Lung (tissue), 12 donors: ENCODE results near the gene CELF1. TPM values are rescaled to one million over a fixed set of nuclear protein-coding genes. Genes with fewer than 3 reads are reported as not detected.

ENCODE experiments used
- ATAC-seq: fragments of 200-7000 bp; cut with Tn5 transposase; one replicate; pipeline ENCODE4 v1.9.1; 2020; ENCODE audit warnings: moderate number of reproducible peaks; ENCODE audit not compliant: insufficient read depth, low FRiP score
- DNase-seq, 3 donors: peaks; one replicate each; pipeline ENCODE4 v3.0.0-alpha.2; 2013 to 2017
- H3K27ac ChIP-seq, 2 donors: one replicate each; pipeline ENCODE4 v1.5.1; 2013; ENCODE audit warnings: mild to moderate bottlenecking in 2 of 2, moderate library complexity in 2 of 2, control low read depth in 1 of 2, inconsistent platforms in 1 of 2, low read depth in 1 of 2, low read length in 1 of 2
- H3K27me3 ChIP-seq, 3 donors: one replicate each; pipeline ENCODE4 v1.5.1; 2013; ENCODE audit warnings: low read length in 2 of 3; ENCODE audit not compliant: control insufficient read depth in 3 of 3, insufficient read depth in 3 of 3
- H3K36me3 ChIP-seq, 4 donors: one replicate each; pipeline ENCODE4 v1.5.1; 2013; ENCODE audit warnings: low read length in 4 of 4, mild to moderate bottlenecking in 1 of 4, moderate library complexity in 1 of 4; ENCODE audit not compliant: control insufficient read depth in 4 of 4, insufficient read depth in 4 of 4
- H3K4me1 ChIP-seq, 5 donors: one replicate each; pipeline ENCODE4 v1.5.1; 2013; ENCODE audit warnings: low read length in 5 of 5, mild to moderate bottlenecking in 2 of 5, moderate library complexity in 1 of 5; ENCODE audit not compliant: control insufficient read depth in 5 of 5, insufficient read depth in 5 of 5
- H3K4me3 ChIP-seq: one replicate; pipeline ENCODE4 v1.5.1; 2013; ENCODE audit warnings: mild to moderate bottlenecking, control low read depth, moderate library complexity
- H3K9ac ChIP-seq, 2 donors: one replicate each; pipeline ENCODE4 v1.5.1; 2013; ENCODE audit warnings: low read length in 2 of 2, control low read depth in 1 of 2; ENCODE audit not compliant: insufficient read depth in 1 of 2
- H3K9me3 ChIP-seq, 4 donors: one replicate each; pipeline ENCODE4 v1.5.1; 2013; ENCODE audit warnings: low read length in 3 of 4, mild to moderate bottlenecking in 1 of 4, moderate library complexity in 1 of 4; ENCODE audit not compliant: control insufficient read depth in 4 of 4, insufficient read depth in 3 of 4
- WGBS, 2 donors: extraction: QIAGEN DNeasy Blood & Tissue Kit; methylation state at CpG; one replicate each; pipeline ENCODE4 v1.1.7; 2013; 5-methylcytosine and 5-hydroxymethylcytosine counted together
- polyA plus RNA-seq, 2 donors: library from polyadenylated mRNA; stranded (reverse); fragments of 200-250 nt; gene quantifications; one replicate each; pipeline ENCODE4 v1.2.1, GENCODE V29; 2013
- total RNA-seq, 2 donors: library from RNA; depleted of rRNA in 1 of 2; stranded (reverse); fragments of >200 nt in 1 of 2; gene quantifications; one replicate each; pipeline ENCODE4 v1.2.1, GENCODE V29; 2014 to 2021
- TF ChIP-seq, protein P1 (sequence below): IDR thresholded peaks from 2 replicates; pipeline ENCODE4 v1.5.1; 2012; ENCODE audit warnings: mild to moderate bottlenecking; ENCODE audit errors: control extremely low read depth, extremely low read depth
- donor health status: control.
- donor health status: control.
- donor health status: Bipolar disorder and iron deficiency.
- donor health status: healthy.
- donor health status: DM: yes; HTN: yes; CAD: no.

The CELF1 gene
- total and polyA plus RNA-seq, 4 donors: 32.2 to 184 (median 63.8) TPM

DNA sequence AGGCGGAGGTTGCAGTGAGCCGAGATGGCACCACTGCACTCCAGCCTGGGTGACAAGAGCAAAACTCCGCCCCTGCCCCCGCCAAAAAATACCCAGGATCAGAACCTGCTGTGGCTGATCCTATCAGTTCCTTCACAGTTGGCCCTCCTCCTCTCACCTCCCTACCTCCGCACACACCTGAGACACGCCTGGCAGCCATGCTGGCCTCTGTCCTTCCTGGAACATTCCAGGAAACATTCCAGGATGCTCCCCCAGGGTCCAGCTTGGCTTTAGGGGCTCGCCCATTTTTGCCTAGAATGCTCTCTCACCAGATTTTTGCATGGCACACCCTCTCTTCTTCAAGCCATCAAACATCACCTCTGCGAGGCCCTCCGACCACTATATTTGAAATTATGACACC lies 106.1 kb downstream of the CELF1 start:
- H3K4me3 ChIP-seq: no peak overlapping the region
- DNase-seq (no peak), ATAC-seq (no peak)
- TF ChIP-seq, protein P1, sequence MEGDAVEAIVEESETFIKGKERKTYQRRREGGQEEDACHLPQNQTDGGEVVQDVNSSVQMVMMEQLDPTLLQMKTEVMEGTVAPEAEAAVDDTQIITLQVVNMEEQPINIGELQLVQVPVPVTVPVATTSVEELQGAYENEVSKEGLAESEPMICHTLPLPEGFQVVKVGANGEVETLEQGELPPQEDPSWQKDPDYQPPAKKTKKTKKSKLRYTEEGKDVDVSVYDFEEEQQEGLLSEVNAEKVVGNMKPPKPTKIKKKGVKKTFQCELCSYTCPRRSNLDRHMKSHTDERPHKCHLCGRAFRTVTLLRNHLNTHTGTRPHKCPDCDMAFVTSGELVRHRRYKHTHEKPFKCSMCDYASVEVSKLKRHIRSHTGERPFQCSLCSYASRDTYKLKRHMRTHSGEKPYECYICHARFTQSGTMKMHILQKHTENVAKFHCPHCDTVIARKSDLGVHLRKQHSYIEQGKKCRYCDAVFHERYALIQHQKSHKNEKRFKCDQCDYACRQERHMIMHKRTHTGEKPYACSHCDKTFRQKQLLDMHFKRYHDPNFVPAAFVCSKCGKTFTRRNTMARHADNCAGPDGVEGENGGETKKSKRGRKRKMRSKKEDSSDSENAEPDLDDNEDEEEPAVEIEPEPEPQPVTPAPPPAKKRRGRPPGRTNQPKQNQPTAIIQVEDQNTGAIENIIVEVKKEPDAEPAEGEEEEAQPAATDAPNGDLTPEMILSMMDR: no peak
- H3K27ac ChIP-seq: no peak overlapping the region
- 91 to 97% methylated on average over 9 of the region's 9 CpGs for WGBS, 2 donors
- H3K9ac ChIP-seq: no peak overlapping the region
- peaks cover 0 to 3% (median 0%) of the 10 kb centered on the region in 5 donors for H3K4me1 ChIP-seq
- peaks cover 0 to 3% (median 0%) of the 10 kb centered on the region in 4 donors for H3K9me3 ChIP-seq
- no peaks in the 10 kb centered on the region for H3K27me3 ChIP-seq
- H3K36me3 ChIP-seq: no peaks in the 10 kb centered on the region

DNA sequence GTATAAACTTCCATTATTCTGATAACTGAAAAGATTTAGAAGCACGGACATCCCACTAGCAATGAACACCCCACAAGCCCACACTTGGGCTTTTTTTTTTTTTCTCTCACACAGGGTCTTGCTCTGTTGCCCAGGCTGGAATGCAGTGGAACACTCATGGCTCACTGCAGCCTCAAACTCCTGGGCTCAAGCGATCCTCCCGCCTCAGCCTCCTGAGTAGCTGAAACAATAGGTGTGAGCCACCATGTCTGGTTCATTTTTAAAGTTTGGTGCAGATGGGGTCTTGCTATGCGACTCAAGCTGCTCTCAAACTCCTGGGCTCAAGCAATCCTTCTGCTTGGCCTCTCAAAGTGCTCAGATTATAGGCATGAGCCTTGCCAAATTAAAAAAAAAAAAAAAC lies 107.1 kb downstream of the CELF1 start:
- Histone ChIP-seq H3K4me1 (peaks cover 0 to 3% (median 0%) of the 10 kb centered on the region in 5 donors), H3K9ac (no peak overlapping the region), H3K4me3 (no peak overlapping the region), H3K27ac (no peak overlapping the region), H3K9me3 (peaks cover 0 to 3% (median 0%) of the 10 kb centered on the region in 4 donors), H3K27me3 (no peaks in the 10 kb centered on the region), H3K36me3 (no peaks in the 10 kb centered on the region)
- TF ChIP-seq, protein P1: no peak
- 93 to 97% methylated on average over 4 of the region's 4 CpGs for WGBS, 2 donors
- DNase-seq (no peak), ATAC-seq (no peak)

DNA sequence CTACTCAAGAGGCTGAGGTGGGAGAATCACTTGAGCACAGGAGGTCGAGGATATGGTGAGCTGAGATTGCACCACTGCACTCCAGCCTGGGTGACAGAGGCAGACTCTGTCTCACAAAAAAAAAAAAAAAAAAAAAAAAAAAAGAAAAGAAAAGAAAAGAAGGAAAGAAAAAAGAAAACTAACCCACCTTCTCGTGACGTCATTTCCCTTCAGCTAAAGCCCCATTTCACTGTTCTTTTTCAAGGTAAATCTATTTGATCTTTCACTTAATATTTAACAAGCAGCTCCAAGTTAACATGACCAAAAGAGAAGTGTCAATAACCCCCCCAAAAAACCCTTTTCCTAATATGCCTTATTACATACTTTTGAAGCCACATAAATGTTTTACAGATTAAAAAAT lies 109.1 kb downstream of the CELF1 start:
- DNase-seq (no peak), ATAC-seq (no peak)
- Histone ChIP-seq H3K4me3 (no peak overlapping the region), H3K27ac (no peak overlapping the region), H3K27me3 (no peaks in the 10 kb centered on the region), H3K4me1 (no peaks in the 10 kb centered on the region), H3K9me3 (no peaks in the 10 kb centered on the region), H3K9ac (no peak overlapping the region), H3K36me3 (no peaks in the 10 kb centered on the region)
- TF ChIP-seq, protein P1: no peak
- WGBS, 2 donors: 75 to 83% methylated on average over 3 of the region's 3 CpGs

DNA sequence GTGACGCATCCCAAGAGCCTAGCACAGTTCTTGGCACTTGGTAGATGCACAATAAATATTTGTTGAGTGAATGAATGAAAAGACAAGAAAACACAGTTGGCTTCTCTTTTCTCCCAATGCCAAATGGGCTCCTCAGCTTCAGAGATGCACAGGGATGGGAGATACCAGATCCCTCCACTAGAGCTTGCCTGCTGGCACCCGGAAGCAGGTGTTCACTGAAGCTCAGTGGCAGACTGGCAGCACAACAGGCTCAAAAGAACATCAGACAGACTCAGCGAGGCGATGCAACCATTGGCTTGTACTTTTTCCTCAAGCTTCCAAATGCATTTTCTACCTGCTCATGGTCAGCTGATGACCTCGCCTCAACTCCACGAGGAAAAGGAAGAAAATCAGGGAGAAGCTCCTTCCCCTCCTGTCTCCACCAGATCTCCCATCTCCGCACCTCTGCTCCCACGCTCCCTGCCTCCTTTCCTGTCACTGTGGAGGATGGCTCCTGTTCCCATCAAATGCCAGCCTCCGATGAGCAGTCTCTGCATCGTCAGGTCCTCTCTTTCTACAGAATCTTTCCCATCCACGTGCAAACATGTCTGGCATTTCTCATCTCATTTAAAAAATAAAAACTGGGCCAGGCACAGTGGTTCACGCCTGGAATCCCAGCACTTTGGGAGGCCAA lies 109.8 kb downstream of the CELF1 start:
- no peaks in the 10 kb centered on the region for H3K9me3 ChIP-seq
- H3K27ac ChIP-seq: no peak overlapping the region
- ATAC-seq (no peak), DNase-seq (no peak)
- no peaks in the 10 kb centered on the region for H3K36me3 ChIP-seq
- no peak overlapping the region for H3K4me3 ChIP-seq
- no peak overlapping the region for H3K9ac ChIP-seq
- 84 to 90% methylated on average over 12 of the region's 12 CpGs for WGBS, 2 donors
- TF ChIP-seq, protein P1: no peak
- H3K27me3 ChIP-seq: no peaks in the 10 kb centered on the region
- no peaks in the 10 kb centered on the region for H3K4me1 ChIP-seq
